ENCODE data around the gene FBRSL1. TPM values are rescaled to one million over a fixed set of nuclear protein-coding genes. Genes with fewer than 3 reads are reported as not detected.

FBRSL1 gene
- total and polyA plus RNA-seq, 2 donors (not counting 1 experiment from before 2014, with no cell fraction given): 62.6 to 112 TPM

DNA sequence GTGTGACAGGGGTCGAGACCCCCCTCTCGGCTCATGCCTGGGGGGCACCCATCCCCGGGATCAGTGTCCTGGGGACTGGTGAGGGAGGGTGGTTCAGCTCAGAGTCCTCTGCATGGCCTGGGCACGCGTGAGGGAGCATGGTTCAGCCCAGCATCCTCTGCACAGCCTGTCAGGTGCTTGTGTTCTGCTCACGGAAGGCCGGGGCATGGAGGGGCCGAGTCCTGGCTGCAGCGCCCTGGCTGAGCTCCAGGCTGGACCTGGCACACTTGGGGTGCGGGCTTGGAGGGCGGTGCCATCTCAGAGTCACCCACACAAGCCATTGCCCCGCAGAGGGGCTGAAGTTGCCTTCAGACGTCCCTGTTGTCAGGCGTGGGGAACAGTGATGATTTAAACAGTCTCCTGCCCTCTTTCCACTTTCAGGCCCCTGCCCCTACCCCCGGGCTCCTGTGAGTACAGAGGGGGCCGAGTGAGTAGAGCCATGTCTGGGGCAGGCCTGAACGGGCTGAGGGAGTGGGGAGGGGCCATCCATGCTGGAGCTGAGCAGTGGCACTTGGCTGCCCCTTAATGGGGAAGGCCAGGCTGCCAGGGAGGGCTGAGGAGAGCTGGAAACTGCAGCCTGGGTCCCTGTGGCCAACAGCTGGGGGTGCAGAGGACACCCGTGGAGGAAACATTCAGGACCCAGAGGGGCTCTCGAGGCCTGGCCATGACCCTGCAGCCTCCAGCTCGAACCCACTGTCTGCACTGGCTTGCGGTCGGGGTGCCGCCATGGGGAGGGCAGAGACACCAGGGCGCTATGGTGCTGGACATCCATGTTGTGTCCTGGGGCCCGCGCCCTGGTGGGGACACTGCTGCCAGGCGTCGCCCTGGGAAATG, 22.5 kb downstream of the FBRSL1 start:
- H3K27ac ChIP-seq (ENCODE audit: low read length in 2 of 2): no peak overlapping the region
- no peak for DNase-seq

DNA sequence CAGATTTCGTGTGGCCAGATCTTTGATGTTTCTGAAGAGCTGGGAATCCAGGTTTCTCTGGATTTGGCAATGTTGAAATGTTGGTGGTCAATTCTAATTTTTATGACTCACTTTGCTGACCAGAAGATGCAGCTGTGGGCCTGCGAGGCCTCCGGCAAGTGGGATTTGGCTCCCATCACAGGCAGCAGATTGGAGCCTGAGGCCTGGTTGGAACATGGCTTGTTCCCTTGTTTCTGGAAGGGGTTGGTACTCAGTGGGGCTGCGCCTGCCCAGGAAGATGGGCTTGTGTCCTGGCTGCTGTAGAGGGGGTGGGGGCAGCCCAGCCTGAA, 23.1 kb downstream of the FBRSL1 start:
- ChIA-PET CTCF (no interaction called here), POLR2A (no interaction called here)
- Histone ChIP-seq H3K4me3 (ENCODE audit: control extremely low read depth in 1 of 5, extremely low read depth in 1 of 5, insufficient read depth in 1 of 5, low read depth in 2 of 5, low read length in 4 of 5) (no peak overlapping the region), H3K4me1 (ENCODE audit: control insufficient read depth in 2 of 2, insufficient read depth in 2 of 2, low read length in 2 of 2) (no peaks in the 10 kb centered on the region), H3K36me3 (replicated peaks in 1 of 2; ENCODE audit: control extremely low read depth in 1 of 2, control insufficient read depth in 1 of 2, extremely low read depth in 1 of 2, insufficient read depth in 2 of 2, low read length in 1 of 2) (peaks cover 0 to 29% of the 10 kb centered on the region in 2 experiments), H3K27ac (ENCODE audit: low read length in 2 of 2) (no peak overlapping the region), H2AFZ (ENCODE audit: insufficient read depth, low read depth, low read length, poor library complexity, severe bottlenecking) (no peak overlapping the region), H3K9ac (ENCODE audit: low read length) (no peak overlapping the region), H3K27me3 (replicated peaks in 1 of 4; ENCODE audit: control extremely low read depth in 1 of 4, control insufficient read depth in 3 of 4, insufficient read depth in 4 of 4, low read length in 3 of 4) (peaks cover 0 to 14% (median 0%) of the 10 kb centered on the region in 4 experiments), H3K9me3 (ENCODE audit: control extremely low read depth in 1 of 3, control insufficient read depth in 2 of 3, insufficient read depth in 1 of 3, low read length in 2 of 3) (peaks cover 0 to 16% (median 0%) of the 10 kb centered on the region in 3 donors), H4K20me1 (ENCODE audit: control insufficient read depth, insufficient read depth, low read length, poor library complexity, severe bottlenecking) (peaks cover 85% of the 10 kb centered on the region), H3K4me2 (replicated peaks; ENCODE audit: low read depth, low read length, poor library complexity, severe bottlenecking) (no peak overlapping the region), H3K79me2 (ENCODE audit: control insufficient read depth, insufficient read depth, low read length) (peaks cover 56% of the 10 kb centered on the region)
- Mint-ChIP-seq H3K27ac (no peak overlapping the region), H3K4me3 (no peak overlapping the region), H3K9me3 (ENCODE audit: insufficient read depth) (no peaks in the 10 kb centered on the region), H3K4me1 (peaks cover 2% of the 10 kb centered on the region), H3K27me3 (no peaks in the 10 kb centered on the region)
- TF ChIP-seq, protein P1, sequence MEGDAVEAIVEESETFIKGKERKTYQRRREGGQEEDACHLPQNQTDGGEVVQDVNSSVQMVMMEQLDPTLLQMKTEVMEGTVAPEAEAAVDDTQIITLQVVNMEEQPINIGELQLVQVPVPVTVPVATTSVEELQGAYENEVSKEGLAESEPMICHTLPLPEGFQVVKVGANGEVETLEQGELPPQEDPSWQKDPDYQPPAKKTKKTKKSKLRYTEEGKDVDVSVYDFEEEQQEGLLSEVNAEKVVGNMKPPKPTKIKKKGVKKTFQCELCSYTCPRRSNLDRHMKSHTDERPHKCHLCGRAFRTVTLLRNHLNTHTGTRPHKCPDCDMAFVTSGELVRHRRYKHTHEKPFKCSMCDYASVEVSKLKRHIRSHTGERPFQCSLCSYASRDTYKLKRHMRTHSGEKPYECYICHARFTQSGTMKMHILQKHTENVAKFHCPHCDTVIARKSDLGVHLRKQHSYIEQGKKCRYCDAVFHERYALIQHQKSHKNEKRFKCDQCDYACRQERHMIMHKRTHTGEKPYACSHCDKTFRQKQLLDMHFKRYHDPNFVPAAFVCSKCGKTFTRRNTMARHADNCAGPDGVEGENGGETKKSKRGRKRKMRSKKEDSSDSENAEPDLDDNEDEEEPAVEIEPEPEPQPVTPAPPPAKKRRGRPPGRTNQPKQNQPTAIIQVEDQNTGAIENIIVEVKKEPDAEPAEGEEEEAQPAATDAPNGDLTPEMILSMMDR (IDR thresholded peaks at IDR 0.05): no peak
- TF ChIP-seq EZH2 (IDR thresholded peaks at IDR 0.05; ENCODE audit: borderline replicate concordance, insufficient read depth, low read depth, low read length, poor library complexity, severe bottlenecking): no peak
- intact Hi-C loops (cut with micrococcal nuclease): no loop called here
- DNase-seq (no peak), ATAC-seq (ENCODE audit: low read depth) (no peak)
- WGBS (ENCODE audit: insufficient coverage): 96% methylated on average over 4 of the region's 4 CpGs

More for the DNA sequence above, 22.5 kb downstream of the FBRSL1 start:
- no peak for TF ChIP-seq EZH2 (IDR thresholded peaks at IDR 0.05; ENCODE audit: borderline replicate concordance, insufficient read depth, low read depth, low read length, poor library complexity, severe bottlenecking)
- TF ChIP-seq, protein P1 (IDR thresholded peaks at IDR 0.05): no peak
- H3K9me3 ChIP-seq (ENCODE audit: control extremely low read depth in 1 of 3, control insufficient read depth in 2 of 3, insufficient read depth in 1 of 3, low read length in 2 of 3): peaks cover 0 to 16% (median 0%) of the 10 kb centered on the region in 3 donors
- ATAC-seq (ENCODE audit: low read depth): no peak
- Mint-ChIP-seq H3K27me3 (no peaks in the 10 kb centered on the region), H3K4me3 (no peak overlapping the region), H3K4me1 (peaks cover 1% of the 10 kb centered on the region), H3K9me3 (ENCODE audit: insufficient read depth) (no peaks in the 10 kb centered on the region), H3K27ac (no peak overlapping the region)
- no peak overlapping the region for H3K4me2 ChIP-seq (replicated peaks; ENCODE audit: low read depth, low read length, poor library complexity, severe bottlenecking)
- peaks cover 85% of the 10 kb centered on the region for H4K20me1 ChIP-seq (ENCODE audit: control insufficient read depth, insufficient read depth, low read length, poor library complexity, severe bottlenecking)
- peaks cover 0 to 28% of the 10 kb centered on the region in 2 experiments for H3K36me3 ChIP-seq (replicated peaks in 1 of 2; ENCODE audit: control extremely low read depth in 1 of 2, control insufficient read depth in 1 of 2, extremely low read depth in 1 of 2, insufficient read depth in 2 of 2, low read length in 1 of 2)
- H2AFZ ChIP-seq (ENCODE audit: insufficient read depth, low read depth, low read length, poor library complexity, severe bottlenecking): no peak overlapping the region
- H3K9ac ChIP-seq (ENCODE audit: low read length): no peak overlapping the region
- peaks cover 58% of the 10 kb centered on the region for H3K79me2 ChIP-seq (ENCODE audit: control insufficient read depth, insufficient read depth, low read length)
- 98% methylated on average over 26 of the region's 28 CpGs for WGBS (ENCODE audit: insufficient coverage)
- peaks cover 0 to under 1% of the 10 kb centered on the region in 2 donors for H3K4me1 ChIP-seq (ENCODE audit: control insufficient read depth in 2 of 2, insufficient read depth in 2 of 2, low read length in 2 of 2)
- CTCF ChIA-PET: no interaction called here
- intact Hi-C loops (cut with micrococcal nuclease): no loop called here
- no peak overlapping the region for H3K4me3 ChIP-seq (ENCODE audit: control extremely low read depth in 1 of 5, extremely low read depth in 1 of 5, insufficient read depth in 1 of 5, low read depth in 2 of 5, low read length in 4 of 5)
- POLR2A ChIA-PET: no interaction called here
- H3K27me3 ChIP-seq (replicated peaks in 1 of 4; ENCODE audit: control extremely low read depth in 1 of 4, control insufficient read depth in 3 of 4, insufficient read depth in 4 of 4, low read length in 3 of 4): peaks cover 0 to 14% (median 0%) of the 10 kb centered on the region in 4 experiments
